HG03439 (cell line): ENCODE data around the gene ELP5.

Source experiments
- ATAC-seq: cut with Tn5 transposase; IDR thresholded peaks from one replicate; pipeline ENCODE4 v1.9.1; 2021; ENCODE audit warnings: mild to moderate bottlenecking, moderate library complexity; ENCODE audit not compliant: unreplicated experiment

The ELP5 gene

DNA sequence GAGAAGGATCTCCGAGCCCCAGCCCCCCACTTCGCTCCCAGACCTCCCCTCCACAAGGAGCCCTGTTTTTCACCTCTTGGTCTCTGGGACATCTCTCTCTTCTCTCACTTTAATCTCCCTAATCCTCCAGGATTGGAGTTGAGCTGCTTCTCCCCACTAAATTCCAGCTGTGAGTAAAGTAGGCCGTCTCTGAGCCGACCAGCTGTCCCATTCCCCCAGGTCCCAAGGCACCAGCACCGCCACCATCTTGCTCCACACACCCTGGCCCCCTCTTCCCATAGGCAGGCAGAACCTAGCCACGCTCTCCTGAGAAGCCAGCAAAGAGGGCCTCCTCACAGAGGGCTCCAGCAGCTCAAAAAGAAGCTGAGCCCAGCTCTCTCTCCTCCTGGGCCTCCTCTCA, 33.3 kb upstream of the ELP5 start:
- no peak for ATAC-seq

- ATAC-seq = no peak
Observed at GRCh38 chr17:7219229-7219811, 32.7 kb upstream of the ELP5 start.

GRCh38 chr17:7219812-7220592, 32.0 kb upstream of the ELP5 start, which contains the start of the genes ACADVL and DLG4:
TSS of gene ACADVL (plus strand) at chr17:7219938. CDS start at chr17:7219985, 47 bp downstream.
TSS of gene DLG4 (minus strand) at chr17:7219836.
- ATAC-seq = peak; percentile 58

GRCh38 chr17:7220593-7221277, 31.3 kb upstream of the ELP5 start:
- no peak for ATAC-seq

DNA sequence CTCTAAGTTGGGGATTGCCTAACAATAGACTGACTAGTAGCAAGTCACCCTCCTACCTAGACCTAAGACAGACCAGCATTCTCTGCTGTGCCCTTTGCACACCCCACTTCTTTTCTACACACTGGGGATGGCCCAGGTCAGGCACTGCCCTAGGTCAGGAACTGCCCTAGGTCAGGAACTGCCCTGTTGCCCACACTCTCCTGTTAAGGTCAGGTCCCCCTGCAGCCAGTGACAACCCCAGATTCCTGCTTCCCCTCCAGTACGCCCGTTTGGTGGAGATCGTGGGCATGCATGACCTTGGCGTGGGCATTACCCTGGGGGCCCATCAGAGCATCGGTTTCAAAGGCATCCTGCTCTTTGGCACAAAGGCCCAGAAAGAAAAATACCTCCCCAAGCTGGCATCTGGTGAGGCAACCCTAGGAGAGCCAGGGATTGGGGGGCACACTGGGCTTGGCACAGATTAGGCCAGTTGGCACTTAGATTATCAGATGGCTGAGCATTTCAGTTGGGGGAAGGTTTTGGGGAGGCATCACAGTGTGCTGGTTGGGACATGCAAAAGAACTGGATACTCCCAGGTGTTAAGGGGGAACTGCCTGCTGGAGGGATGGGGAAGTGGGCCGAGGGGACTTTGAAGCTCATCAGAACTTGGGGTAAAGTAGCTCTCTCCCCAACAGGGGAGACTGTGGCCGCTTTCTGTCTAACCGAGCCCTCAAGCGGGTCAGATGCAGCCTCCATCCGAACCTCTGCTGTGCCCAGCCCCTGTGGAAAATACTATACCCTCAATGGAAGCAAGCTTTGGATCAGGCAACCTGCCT, 30.5 kb upstream of the ELP5 start:
- ATAC-seq = no peak

GRCh38 chr17:7222093-7222971, 29.7 kb upstream of the ELP5 start:
- no peak for ATAC-seq

DNA sequence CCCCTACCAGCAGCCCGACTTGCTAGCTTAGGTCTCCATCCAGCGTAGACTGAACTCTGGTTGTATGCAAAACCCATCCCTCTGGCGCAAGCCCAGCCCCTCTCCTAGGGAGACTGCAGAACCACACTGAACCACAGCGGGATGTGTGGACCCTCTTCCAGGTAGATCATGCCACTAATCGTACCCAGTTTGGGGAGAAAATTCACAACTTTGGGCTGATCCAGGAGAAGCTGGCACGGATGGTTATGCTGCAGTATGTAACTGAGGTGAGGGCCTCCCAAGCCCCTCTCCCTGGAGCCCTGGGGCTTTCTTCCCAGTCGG, 29.1 kb upstream of the ELP5 start:
- ATAC-seq = no peak

DNA sequence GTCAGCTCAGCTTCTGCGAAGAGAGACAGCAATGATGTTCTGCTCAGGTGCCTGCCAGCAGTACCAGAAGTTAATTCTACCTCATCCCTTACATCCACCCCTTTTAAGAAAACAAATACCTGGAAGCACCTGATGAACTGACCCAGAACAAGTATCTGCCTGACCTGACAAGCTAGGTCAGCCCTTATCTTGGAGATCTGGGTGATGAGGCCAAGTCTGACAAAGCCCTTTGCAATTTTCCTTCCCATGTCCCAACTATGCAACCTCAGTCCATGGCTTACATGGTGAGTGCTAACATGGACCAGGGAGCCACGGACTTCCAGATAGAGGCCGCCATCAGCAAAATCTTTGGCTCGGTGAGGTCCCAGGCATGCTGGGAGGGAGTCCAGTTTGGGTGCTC, 28.6 kb upstream of the ELP5 start:
- no peak for ATAC-seq

DNA sequence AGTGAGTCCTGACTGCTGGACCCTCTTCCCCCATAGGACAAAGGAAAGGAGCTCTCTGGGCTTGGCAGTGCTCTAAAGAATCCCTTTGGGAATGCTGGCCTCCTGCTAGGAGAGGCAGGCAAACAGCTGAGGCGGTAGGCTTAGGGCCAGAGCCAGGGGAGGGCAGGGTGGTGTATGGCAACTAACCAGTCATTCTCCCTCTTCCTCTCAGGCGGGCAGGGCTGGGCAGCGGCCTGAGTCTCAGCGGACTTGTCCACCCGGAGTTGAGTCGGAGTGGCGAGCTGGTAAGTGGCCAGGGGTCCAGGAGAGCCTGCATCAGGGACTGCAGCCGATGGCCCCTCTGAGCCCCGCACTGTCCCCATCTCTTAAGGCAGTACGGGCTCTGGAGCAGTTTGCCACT, 27.9 kb upstream of the ELP5 start:
- no peak for ATAC-seq

GRCh38 chr17:7224661-7225111, 27.3 kb upstream of the ELP5 start:
- no peak for ATAC-seq

DNA sequence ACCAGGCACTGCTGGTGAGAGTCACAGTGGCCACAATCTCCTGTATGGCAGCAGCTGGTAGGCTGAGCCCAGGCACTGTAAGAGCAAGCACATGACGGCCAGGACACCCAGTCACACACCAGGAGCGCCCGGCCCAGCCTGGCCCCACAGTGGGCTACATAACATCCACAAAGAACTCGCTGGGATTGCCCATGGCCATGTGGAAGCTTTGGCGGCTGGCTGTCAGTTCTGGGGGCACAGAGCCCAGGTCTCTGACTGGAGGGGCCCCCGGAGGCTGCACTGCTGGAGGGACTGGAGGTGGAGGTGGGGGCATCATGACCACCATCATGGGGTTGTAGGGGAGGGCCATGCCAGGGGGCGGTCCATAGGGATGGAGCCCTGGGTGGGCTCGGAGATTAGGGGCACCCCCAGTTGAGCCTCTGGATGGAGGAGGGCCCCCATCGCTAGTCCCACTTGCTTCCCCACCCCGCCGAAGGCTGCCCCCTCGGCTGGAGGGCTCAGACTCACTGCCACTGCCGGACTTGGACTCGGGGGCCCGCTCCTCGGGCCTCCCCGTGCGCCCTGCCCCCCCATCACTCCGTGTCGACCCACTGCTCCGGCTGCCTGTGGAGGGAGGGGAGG, 26.2 kb upstream of the ELP5 start:
- ATAC-seq = no peak

GRCh38 chr17:7226721-7227710, 25.0 kb upstream of the ELP5 start:
- no peak for ATAC-seq

GRCh38 chr17:7228920-7229319, 23.1 kb upstream of the ELP5 start:
- ATAC-seq = no peak

DNA sequence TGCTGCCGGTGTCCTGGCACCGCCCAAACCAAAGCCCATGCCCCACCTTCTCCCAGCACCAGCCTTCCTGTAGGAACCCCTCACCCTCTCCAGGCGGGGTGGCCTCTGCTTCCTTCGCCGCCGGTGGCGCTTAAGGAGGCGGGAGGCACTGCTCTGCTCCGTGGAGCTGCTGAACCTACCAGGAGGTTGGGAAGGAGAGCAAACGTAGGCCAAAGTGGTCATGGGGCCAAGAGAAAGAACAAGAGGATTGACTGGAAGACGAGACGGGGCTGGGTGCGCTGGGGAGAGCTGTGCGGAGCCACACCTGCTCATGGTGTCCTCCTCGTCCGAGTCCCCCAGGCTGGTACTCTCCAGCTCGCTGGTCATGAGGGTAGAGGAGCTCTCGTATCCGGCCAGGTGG, 22.5 kb upstream of the ELP5 start:
- ATAC-seq = no peak

DNA sequence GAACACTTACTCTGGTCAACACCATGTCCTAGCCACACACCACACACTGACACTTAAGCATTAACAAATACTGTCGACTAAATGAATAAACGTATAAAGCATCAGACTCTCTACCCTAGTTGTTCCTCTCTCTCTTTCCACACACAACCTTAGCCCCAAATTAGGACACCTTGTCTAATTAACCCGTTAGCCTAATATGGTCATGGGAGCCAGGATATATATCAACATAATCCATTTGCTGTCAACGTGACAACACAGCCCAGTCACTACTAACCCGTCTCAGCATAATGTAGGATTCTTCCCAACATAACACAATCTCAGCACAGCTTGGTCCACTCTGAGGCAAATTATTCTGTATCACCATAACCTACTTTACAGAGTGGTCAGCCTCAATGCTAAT, 19.9 kb upstream of the ELP5 start:
- ATAC-seq = no peak

- no peak for ATAC-seq
Observed at GRCh38 chr17:7233701-7234082, 18.3 kb upstream of the ELP5 start.

- peak; percentile 46 for ATAC-seq
Observed at GRCh38 chr17:7234083-7234951, 17.7 kb upstream of the ELP5 start, which contains the start of gene DVL2. TSS of gene DVL2 (minus strand) at chr17:7234517. CDS start at chr17:7234262, 255 bp downstream.
